ENCODE measurements around the gene TMA7. TPM values are rescaled to one million over a fixed set of nuclear protein-coding genes. Genes with fewer than 3 reads are reported as not detected.
"Not testable (repeated sequence)": the region's sequence is repeated elsewhere in the genome, so short reads cannot be mapped to it uniquely, and the experiment has no call there.

The TMA7 gene
- total RNA-seq, 2 donors from 2014 or later = 290 to 326 TPM

GRCh38 chr3:48477959-48478520 lies 38.0 kb downstream of the TMA7 start:
- peak; percentile 44 for DNase-seq
- WGBS, 2 experiments (ENCODE audit: insufficient coverage in 1 of 2, insufficient read length in 1 of 2) = 83 to 94% methylated on average over 3 to 9 of the region's 9 CpGs
- Histone ChIP-seq H3K9ac (ENCODE audit: extremely low read depth, low read length, poor library complexity, severe bottlenecking) (no peak overlapping the region), H3K9me3 (ENCODE audit: control insufficient read depth, low read length) (no peaks in the 10 kb centered on the region), H3K27ac (ENCODE audit: low read depth, low read length) (no peak overlapping the region), H3K36me3 (ENCODE audit: control insufficient read depth, insufficient read depth, low read length) (peaks cover 4% of the 10 kb centered on the region), H3K27me3 (ENCODE audit: control insufficient read depth, insufficient read depth, low read length, poor library complexity, severe bottlenecking) (no peaks in the 10 kb centered on the region), H3K4me1 (ENCODE audit: control insufficient read depth, insufficient read depth, low read length) (peaks cover 10% of the 10 kb centered on the region), H3K4me3 (ENCODE audit: low read length) (no peak overlapping the region)
- no peak overlapping the region for H3K4me3 Mint-ChIP-seq
- H3K27me3 Mint-ChIP-seq (ENCODE audit: insufficient read depth) = no peaks in the 10 kb centered on the region
- peaks cover 17% of the 10 kb centered on the region for H3K36me3 Mint-ChIP-seq (ENCODE audit: low read depth)
- no peaks in the 10 kb centered on the region for H3K9me3 Mint-ChIP-seq
- peaks cover 21% of the 10 kb centered on the region for H3K4me1 Mint-ChIP-seq
- no peak for TF ChIP-seq CTCF (conservative IDR thresholded peaks at IDR 0.05)
- no peak overlapping the region for H3K27ac Mint-ChIP-seq

- peak overlapping the region; percentile 78 for H3K27ac Mint-ChIP-seq
- Histone ChIP-seq H3K27ac (ENCODE audit: low read depth, low read length) (no peak overlapping the region), H3K4me3 (ENCODE audit: low read length) (no peak overlapping the region), H3K4me1 (ENCODE audit: control insufficient read depth, insufficient read depth, low read length) (peaks cover 5% of the 10 kb centered on the region), H3K9ac (ENCODE audit: extremely low read depth, low read length, poor library complexity, severe bottlenecking) (no peak overlapping the region), H3K36me3 (ENCODE audit: control insufficient read depth, insufficient read depth, low read length) (peaks cover 4% of the 10 kb centered on the region), H3K9me3 (ENCODE audit: control insufficient read depth, low read length) (no peaks in the 10 kb centered on the region), H3K27me3 (ENCODE audit: control insufficient read depth, insufficient read depth, low read length, poor library complexity, severe bottlenecking) (no peaks in the 10 kb centered on the region)
- peaks cover 15% of the 10 kb centered on the region for H3K4me1 Mint-ChIP-seq
- no peak overlapping the region for H3K4me3 Mint-ChIP-seq
- peaks cover 18% of the 10 kb centered on the region for H3K36me3 Mint-ChIP-seq (ENCODE audit: low read depth)
- 87 to 90% methylated on average over 6 to 19 of the region's 19 CpGs for WGBS, 2 experiments (ENCODE audit: insufficient coverage in 1 of 2, insufficient read length in 1 of 2)
- peak; percentile 41 for DNase-seq
- H3K27me3 Mint-ChIP-seq (ENCODE audit: insufficient read depth) = no peaks in the 10 kb centered on the region
- H3K9me3 Mint-ChIP-seq = no peaks in the 10 kb centered on the region
- no peak for TF ChIP-seq CTCF (conservative IDR thresholded peaks at IDR 0.05)
Observed at GRCh38 chr3:48478626-48479555, 38.8 kb downstream of the TMA7 start.

GRCh38 chr3:48480891-48481290 lies 40.8 kb downstream of the TMA7 start:
- WGBS, 2 experiments (ENCODE audit: insufficient coverage in 1 of 2, insufficient read length in 1 of 2) = 95 to 98% methylated on average over 4 to 9 of the region's 11 CpGs
- not testable (repeated sequence) for H3K4me1 ChIP-seq (ENCODE audit: control insufficient read depth, insufficient read depth, low read length); H3K27me3 Mint-ChIP-seq (ENCODE audit: insufficient read depth); H3K36me3 ChIP-seq (ENCODE audit: control insufficient read depth, insufficient read depth, low read length); H3K4me3 Mint-ChIP-seq; H3K4me1 Mint-ChIP-seq; H3K9me3 ChIP-seq (ENCODE audit: control insufficient read depth, low read length); H3K27ac Mint-ChIP-seq; H3K27me3 ChIP-seq (ENCODE audit: control insufficient read depth, insufficient read depth, low read length, poor library complexity, severe bottlenecking); H3K27ac ChIP-seq (ENCODE audit: low read depth, low read length); H3K9ac ChIP-seq (ENCODE audit: extremely low read depth, low read length, poor library complexity, severe bottlenecking); H3K9me3 Mint-ChIP-seq; H3K4me3 ChIP-seq (ENCODE audit: low read length)
- DNase-seq = peak; percentile 3
- peaks cover 15% of the 10 kb centered on the region for H3K36me3 Mint-ChIP-seq (ENCODE audit: low read depth)

GRCh38 chr3:48482822-48483221 lies 42.8 kb downstream of the TMA7 start:
- not testable (repeated sequence) for H3K4me3 ChIP-seq (ENCODE audit: low read length); H3K27ac ChIP-seq (ENCODE audit: low read depth, low read length); H3K9me3 ChIP-seq (ENCODE audit: control insufficient read depth, low read length); H3K9me3 Mint-ChIP-seq; H3K9ac ChIP-seq (ENCODE audit: extremely low read depth, low read length, poor library complexity, severe bottlenecking); H3K27ac Mint-ChIP-seq; H3K27me3 Mint-ChIP-seq (ENCODE audit: insufficient read depth); H3K36me3 ChIP-seq (ENCODE audit: control insufficient read depth, insufficient read depth, low read length); H3K4me3 Mint-ChIP-seq; H3K27me3 ChIP-seq (ENCODE audit: control insufficient read depth, insufficient read depth, low read length, poor library complexity, severe bottlenecking); H3K4me1 Mint-ChIP-seq; H3K4me1 ChIP-seq (ENCODE audit: control insufficient read depth, insufficient read depth, low read length)
- 86 to 100% methylated on average over 4 to 6 of the region's 6 CpGs for WGBS, 2 experiments (ENCODE audit: insufficient coverage in 1 of 2, insufficient read length in 1 of 2)
- DNase-seq = peak; percentile 38
- H3K36me3 Mint-ChIP-seq (ENCODE audit: low read depth) = peaks cover 17% of the 10 kb centered on the region

Measured in endodermal cell (in vitro differentiated cells).